ENCODE data around the gene CSK. TPM values are rescaled to one million over a fixed set of nuclear protein-coding genes. Genes with fewer than 3 reads are reported as not detected.

CSK gene
- total RNA-seq, 1 experiment from 2014 or later: 82.6 TPM

DNA sequence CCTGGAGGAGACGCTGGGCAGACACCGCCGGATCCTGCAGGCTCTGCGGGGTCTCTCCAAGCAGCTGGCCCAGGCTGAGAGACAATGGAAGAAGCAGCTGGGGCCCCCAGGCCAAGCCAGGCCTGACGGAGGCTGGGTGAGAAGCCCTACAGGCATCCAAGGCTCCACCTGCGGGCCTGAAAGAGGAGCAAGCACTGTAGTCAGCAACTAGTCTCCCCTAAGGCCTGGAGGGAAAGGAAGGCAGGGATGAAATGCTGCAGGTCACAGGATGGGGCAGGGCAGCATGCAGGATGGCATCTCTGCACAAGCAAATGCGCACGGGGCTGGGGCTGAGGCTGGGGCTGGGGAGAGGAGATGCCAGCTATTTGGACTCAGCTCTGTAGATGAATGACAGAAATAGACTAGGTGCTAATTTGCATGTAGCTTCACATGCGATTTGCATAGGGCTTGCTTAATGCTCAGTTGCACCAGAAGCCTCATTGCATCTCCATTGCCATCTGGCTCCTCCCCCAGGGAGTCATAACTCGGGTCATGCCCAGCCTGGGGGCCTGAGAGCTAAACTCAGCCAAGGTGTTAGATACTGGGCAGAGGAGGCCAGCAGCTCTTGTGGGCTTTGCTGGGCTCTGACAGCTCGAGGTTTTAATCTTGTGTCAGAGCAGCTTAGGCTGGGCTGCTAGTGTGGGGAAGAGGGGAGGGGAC, 39.4 kb downstream of the CSK start:
- TF ChIP-seq, protein P1, sequence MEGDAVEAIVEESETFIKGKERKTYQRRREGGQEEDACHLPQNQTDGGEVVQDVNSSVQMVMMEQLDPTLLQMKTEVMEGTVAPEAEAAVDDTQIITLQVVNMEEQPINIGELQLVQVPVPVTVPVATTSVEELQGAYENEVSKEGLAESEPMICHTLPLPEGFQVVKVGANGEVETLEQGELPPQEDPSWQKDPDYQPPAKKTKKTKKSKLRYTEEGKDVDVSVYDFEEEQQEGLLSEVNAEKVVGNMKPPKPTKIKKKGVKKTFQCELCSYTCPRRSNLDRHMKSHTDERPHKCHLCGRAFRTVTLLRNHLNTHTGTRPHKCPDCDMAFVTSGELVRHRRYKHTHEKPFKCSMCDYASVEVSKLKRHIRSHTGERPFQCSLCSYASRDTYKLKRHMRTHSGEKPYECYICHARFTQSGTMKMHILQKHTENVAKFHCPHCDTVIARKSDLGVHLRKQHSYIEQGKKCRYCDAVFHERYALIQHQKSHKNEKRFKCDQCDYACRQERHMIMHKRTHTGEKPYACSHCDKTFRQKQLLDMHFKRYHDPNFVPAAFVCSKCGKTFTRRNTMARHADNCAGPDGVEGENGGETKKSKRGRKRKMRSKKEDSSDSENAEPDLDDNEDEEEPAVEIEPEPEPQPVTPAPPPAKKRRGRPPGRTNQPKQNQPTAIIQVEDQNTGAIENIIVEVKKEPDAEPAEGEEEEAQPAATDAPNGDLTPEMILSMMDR (IDR thresholded peaks at IDR 0.05; ENCODE audit: unreplicated experiment): no peak
- Mint-ChIP-seq H3K9me3 (ENCODE audit: low read depth, unreplicated experiment) (no peaks in the 10 kb centered on the region), H3K27ac (ENCODE audit: unreplicated experiment) (no peak overlapping the region)

DNA sequence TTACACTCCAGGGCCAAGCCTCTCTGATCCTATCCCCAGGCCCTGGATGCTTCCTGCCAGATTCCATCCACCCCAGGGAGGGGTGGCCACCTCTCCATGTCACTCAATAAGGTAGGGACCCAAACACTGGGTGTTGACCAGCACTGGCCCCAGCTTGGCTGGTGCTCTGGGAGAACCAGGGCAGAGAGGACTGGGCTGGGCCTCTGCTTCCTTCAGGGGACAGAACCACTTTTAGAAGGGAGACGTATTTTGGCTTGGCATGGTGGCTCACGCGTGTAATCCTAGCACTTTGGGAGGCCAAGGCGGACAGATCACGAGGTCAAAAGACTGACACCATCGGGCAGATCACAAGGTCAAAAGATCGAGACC, 39.9 kb downstream of the CSK start:
- Mint-ChIP-seq H3K27me3 (ENCODE audit: unreplicated experiment) (peaks cover 44% of the 10 kb centered on the region), H3K4me3 (ENCODE audit: low read depth, unreplicated experiment) (no peak overlapping the region), H3K27ac (ENCODE audit: unreplicated experiment) (no peak overlapping the region), H3K36me3 (ENCODE audit: insufficient read depth, unreplicated experiment) (peaks cover 16% of the 10 kb centered on the region), H3K9me3 (ENCODE audit: low read depth, unreplicated experiment) (no peaks in the 10 kb centered on the region), H3K4me1 (ENCODE audit: low read depth, unreplicated experiment) (peaks cover 26% of the 10 kb centered on the region)
- no TSS peak for BruUV-seq (replicated peaks)
- DNase-seq: no peak
- TF ChIP-seq, protein P1 (IDR thresholded peaks at IDR 0.05; ENCODE audit: unreplicated experiment): no peak
- CTCF ChIA-PET: no interaction called here
- intact Hi-C loops (cut with micrococcal nuclease; ENCODE audit: unreplicated experiment): no loop called here

More for the DNA sequence above, 39.4 kb downstream of the CSK start:
- no peak overlapping the region for H3K4me3 Mint-ChIP-seq (ENCODE audit: low read depth, unreplicated experiment)
- no TSS peak for BruUV-seq (replicated peaks)
- DNase-seq: no peak
- CTCF ChIA-PET: no interaction called here
- intact Hi-C loops (cut with micrococcal nuclease; ENCODE audit: unreplicated experiment): no loop called here
- peaks cover 27% of the 10 kb centered on the region for H3K4me1 Mint-ChIP-seq (ENCODE audit: low read depth, unreplicated experiment)
- peaks cover 38% of the 10 kb centered on the region for H3K27me3 Mint-ChIP-seq (ENCODE audit: unreplicated experiment)
- H3K36me3 Mint-ChIP-seq (ENCODE audit: insufficient read depth, unreplicated experiment): peaks cover 16% of the 10 kb centered on the region

DNA sequence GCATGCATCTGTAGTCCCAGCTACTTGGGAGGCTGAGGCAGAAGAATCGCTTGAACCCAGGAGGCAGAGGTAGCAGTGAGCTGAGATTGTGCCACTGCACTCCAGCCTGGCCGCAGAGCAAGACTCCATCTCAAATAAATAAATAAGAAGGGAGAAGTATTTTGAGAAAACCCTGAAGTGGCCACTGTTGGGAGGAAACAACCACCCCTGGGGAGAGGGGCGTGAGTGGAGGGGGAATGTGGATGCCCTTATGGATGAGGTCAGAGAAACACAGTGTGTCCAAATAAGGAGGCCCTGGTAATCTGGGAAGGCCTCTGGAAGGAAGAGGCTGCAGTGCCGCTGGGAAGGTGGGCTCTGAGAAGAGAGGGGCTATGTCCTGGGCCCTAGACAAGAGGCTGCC, 40.4 kb downstream of the CSK start:
- TF ChIP-seq, protein P1 (IDR thresholded peaks at IDR 0.05; ENCODE audit: unreplicated experiment): no peak
- peaks cover 48% of the 10 kb centered on the region for H3K27me3 Mint-ChIP-seq (ENCODE audit: unreplicated experiment)
- intact Hi-C loops (cut with micrococcal nuclease; ENCODE audit: unreplicated experiment): no loop called here
- H3K4me3 Mint-ChIP-seq (ENCODE audit: low read depth, unreplicated experiment): no peak overlapping the region
- no peaks in the 10 kb centered on the region for H3K9me3 Mint-ChIP-seq (ENCODE audit: low read depth, unreplicated experiment)
- H3K4me1 Mint-ChIP-seq (ENCODE audit: low read depth, unreplicated experiment): peaks cover 21% of the 10 kb centered on the region
- no TSS peak for BruUV-seq (replicated peaks)
- DNase-seq: no peak
- CTCF ChIA-PET: no interaction called here
- H3K27ac Mint-ChIP-seq (ENCODE audit: unreplicated experiment): no peak overlapping the region
- peaks cover 15% of the 10 kb centered on the region for H3K36me3 Mint-ChIP-seq (ENCODE audit: insufficient read depth, unreplicated experiment)

DNA sequence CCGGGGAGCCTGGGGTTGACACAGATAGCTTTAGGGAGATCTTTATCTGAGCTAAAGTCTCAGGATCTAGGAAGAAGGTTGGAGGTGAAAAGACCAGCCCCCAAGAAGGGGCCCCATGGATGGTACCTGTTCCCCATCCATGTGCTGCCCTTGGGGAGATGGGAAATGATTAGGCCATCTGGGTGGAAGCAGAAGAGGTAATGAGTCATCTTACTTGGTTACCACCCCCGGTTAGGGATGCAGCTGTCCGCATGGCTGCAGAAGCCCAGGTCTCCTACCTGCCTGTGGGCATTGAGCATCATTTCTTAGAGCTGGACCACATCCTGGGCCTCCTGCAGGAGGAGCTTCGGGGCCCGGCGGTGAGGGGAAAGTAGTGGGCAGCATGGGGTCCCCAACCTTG, 41.4 kb downstream of the CSK start:
- peaks cover 13% of the 10 kb centered on the region for H3K4me1 Mint-ChIP-seq (ENCODE audit: low read depth, unreplicated experiment)
- peaks cover 5% of the 10 kb centered on the region for H3K36me3 Mint-ChIP-seq (ENCODE audit: insufficient read depth, unreplicated experiment)
- no peak for DNase-seq
- peaks cover 59% of the 10 kb centered on the region for H3K27me3 Mint-ChIP-seq (ENCODE audit: unreplicated experiment)
- CTCF ChIA-PET: no interaction called here
- no peaks in the 10 kb centered on the region for H3K9me3 Mint-ChIP-seq (ENCODE audit: low read depth, unreplicated experiment)
- H3K4me3 Mint-ChIP-seq (ENCODE audit: low read depth, unreplicated experiment): no peak overlapping the region
- H3K27ac Mint-ChIP-seq (ENCODE audit: unreplicated experiment): no peak overlapping the region
- TF ChIP-seq, protein P1 (IDR thresholded peaks at IDR 0.05; ENCODE audit: unreplicated experiment): no peak
- BruUV-seq (replicated peaks): no TSS peak
- intact Hi-C loops (cut with micrococcal nuclease; ENCODE audit: unreplicated experiment): no loop called here

Measured in Calu3 (cell line).